Fibroblast of skin of scalp (primary cell): ENCODE data around the gene LEPROT.

Source experiments
- DNase-seq: peaks from one replicate; pipeline ENCODE4 v3.0.0-alpha.2; 2013

LEPROT gene

GRCh38 chr1:65412984-65413375 lies 7.5 kb upstream of the LEPROT start:
- DNase-seq = peak; percentile 84

- no peak for DNase-seq
Observed at GRCh38 chr1:65414538-65414937, 5.9 kb upstream of the LEPROT start.

GRCh38 chr1:65416767-65417166 lies 3.7 kb upstream of the LEPROT start:
- DNase-seq = no peak

GRCh38 chr1:65417729-65418128 lies 2.7 kb upstream of the LEPROT start:
- no peak for DNase-seq

GRCh38 chr1:65418522-65419185 lies 1.8 kb upstream of the LEPROT start:
- DNase-seq = no peak

GRCh38 chr1:65419681-65420589 lies 533 bp upstream of the LEPROT start:
- DNase-seq = peak; percentile 99

- no peak for DNase-seq
Observed at GRCh38 chr1:65421351-65422025, 1.0 kb downstream of the LEPROT start.

- no peak for DNase-seq
Observed at GRCh38 chr1:65422241-65423203, 2.1 kb downstream of the LEPROT start.

GRCh38 chr1:65423884-65424572 lies 3.6 kb downstream of the LEPROT start:
- DNase-seq = peak; percentile 80

- no peak for DNase-seq
Observed at GRCh38 chr1:65424573-65424889, 4.1 kb downstream of the LEPROT start.

- peak; percentile 71 for DNase-seq
Observed at GRCh38 chr1:65425006-65425405, 4.5 kb downstream of the LEPROT start.

- DNase-seq = peak; percentile 91
Observed at GRCh38 chr1:65425697-65426096, 5.2 kb downstream of the LEPROT start.

- DNase-seq = no peak
Observed at GRCh38 chr1:65429078-65429477, 8.6 kb downstream of the LEPROT start.

GRCh38 chr1:65429806-65430205 lies 9.3 kb downstream of the LEPROT start:
- peak; percentile 78 for DNase-seq

GRCh38 chr1:65431111-65431705 lies 10.7 kb downstream of the LEPROT start:
- DNase-seq = peak; percentile 61

GRCh38 chr1:65432918-65433317 lies 12.4 kb downstream of the LEPROT start:
- DNase-seq = no peak

GRCh38 chr1:65434255-65434654 lies 13.8 kb downstream of the LEPROT start:
- no peak for DNase-seq

- no peak for DNase-seq
Observed at GRCh38 chr1:65434760-65435159, 14.3 kb downstream of the LEPROT start.

- DNase-seq = peak; percentile 82
Observed at GRCh38 chr1:65435987-65436386, 15.5 kb downstream of the LEPROT start.

GRCh38 chr1:65437616-65438015 lies 17.1 kb downstream of the LEPROT start:
- DNase-seq = no peak

- no peak for DNase-seq
Observed at GRCh38 chr1:65440322-65440900, 19.9 kb downstream of the LEPROT start.
